ENCODE measurements around the gene PTTG1IP.

GRCh38 chr21:44905016-44905727 lies 31.7 kb upstream of the PTTG1IP start:
- no peak for TF ChIP-seq POLR2A (IDR thresholded peaks at IDR 0.05)
- TF ChIP-seq CTCF (IDR thresholded peaks at IDR 0.05), result no peak
- TF ChIP-seq EP300 (IDR thresholded peaks at IDR 0.05), result no peak

Data from tibial nerve (tissue), 4 donors.